Measurements from ENCODE around the gene TLDC2.
"Not testable (repeated sequence)": the region's sequence is repeated elsewhere in the genome, so short reads cannot be mapped to it uniquely, and the experiment has no call there.

TLDC2 gene

GRCh38 chr20:36929691-36930090 is 53.8 kb downstream of the TLDC2 start:
- H3K4me3 ChIP-seq (ENCODE audit: low read depth, low read length) = no peak overlapping the region
- peaks cover 29% of the 10 kb centered on the region for H3K4me1 ChIP-seq (ENCODE audit: control insufficient read depth, insufficient read depth, low read length, unreplicated experiment)
- no peak overlapping the region for H2AFZ ChIP-seq (ENCODE audit: low read length, unreplicated experiment)
- peak overlapping the region; percentile 67; the same call in 1 of the 2 replicates for H3K27ac ChIP-seq (ENCODE audit: low read depth, low read length)
- H3K27me3 ChIP-seq (ENCODE audit: insufficient read depth, low read length) = no peaks in the 10 kb centered on the region
- peaks cover 26% of the 10 kb centered on the region for H3K36me3 ChIP-seq (ENCODE audit: insufficient read depth, low read length)
- H3K79me2 ChIP-seq (ENCODE audit: control insufficient read depth, insufficient read depth, low read length, unreplicated experiment) = peaks cover 13% of the 10 kb centered on the region

GRCh38 chr20:36932067-36932466 is 56.1 kb downstream of the TLDC2 start:
- not testable (repeated sequence) for H3K27me3 ChIP-seq (ENCODE audit: insufficient read depth, low read length); H3K4me3 ChIP-seq (ENCODE audit: low read depth, low read length); H3K27ac ChIP-seq (ENCODE audit: low read depth, low read length); H2AFZ ChIP-seq (ENCODE audit: low read length, unreplicated experiment)
- Histone ChIP-seq H3K36me3 (ENCODE audit: insufficient read depth, low read length) (peaks cover 28% of the 10 kb centered on the region), H3K4me1 (ENCODE audit: control insufficient read depth, insufficient read depth, low read length, unreplicated experiment) (peaks cover 30% of the 10 kb centered on the region), H3K79me2 (ENCODE audit: control insufficient read depth, insufficient read depth, low read length, unreplicated experiment) (peaks cover 23% of the 10 kb centered on the region)

GRCh38 chr20:36932476-36933426 is 56.8 kb downstream of the TLDC2 start:
- no peak overlapping the region for H2AFZ ChIP-seq (ENCODE audit: low read length, unreplicated experiment)
- H3K27me3 ChIP-seq (ENCODE audit: insufficient read depth, low read length) = no peaks in the 10 kb centered on the region
- peaks cover 24% of the 10 kb centered on the region for H3K36me3 ChIP-seq (ENCODE audit: insufficient read depth, low read length)
- H3K27ac ChIP-seq (ENCODE audit: low read depth, low read length) = 0 out of 2 replicates have a peak overlapping the region, but pooled peaks have one; percentile 2
- peaks cover 36% of the 10 kb centered on the region for H3K4me1 ChIP-seq (ENCODE audit: control insufficient read depth, insufficient read depth, low read length, unreplicated experiment)
- H3K79me2 ChIP-seq (ENCODE audit: control insufficient read depth, insufficient read depth, low read length, unreplicated experiment) = peaks cover 27% of the 10 kb centered on the region
- no peak overlapping the region for H3K4me3 ChIP-seq (ENCODE audit: low read depth, low read length)

GRCh38 chr20:36933571-36933970 is 57.6 kb downstream of the TLDC2 start:
- H3K36me3 ChIP-seq (ENCODE audit: insufficient read depth, low read length) = peaks cover 22% of the 10 kb centered on the region
- H3K4me3 ChIP-seq (ENCODE audit: low read depth, low read length); H3K27ac ChIP-seq (ENCODE audit: low read depth, low read length); H3K27me3 ChIP-seq (ENCODE audit: insufficient read depth, low read length); H2AFZ ChIP-seq (ENCODE audit: low read length, unreplicated experiment): not testable (repeated sequence)
- H3K79me2 ChIP-seq (ENCODE audit: control insufficient read depth, insufficient read depth, low read length, unreplicated experiment) = peaks cover 27% of the 10 kb centered on the region
- peaks cover 36% of the 10 kb centered on the region for H3K4me1 ChIP-seq (ENCODE audit: control insufficient read depth, insufficient read depth, low read length, unreplicated experiment)

- Histone ChIP-seq H3K79me2 (ENCODE audit: control insufficient read depth, insufficient read depth, low read length, unreplicated experiment) (peaks cover 28% of the 10 kb centered on the region), H2AFZ (ENCODE audit: low read length, unreplicated experiment) (no peak overlapping the region), H3K4me1 (ENCODE audit: control insufficient read depth, insufficient read depth, low read length, unreplicated experiment) (peaks cover 28% of the 10 kb centered on the region), H3K27me3 (ENCODE audit: insufficient read depth, low read length) (no peaks in the 10 kb centered on the region), H3K36me3 (ENCODE audit: insufficient read depth, low read length) (peaks cover 22% of the 10 kb centered on the region), H3K27ac (ENCODE audit: low read depth, low read length) (no peak overlapping the region), H3K4me3 (ENCODE audit: low read depth, low read length) (no peak overlapping the region)
Observed at GRCh38 chr20:36936341-36936740, 60.4 kb downstream of the TLDC2 start.

GRCh38 chr20:36936761-36937401 is 60.9 kb downstream of the TLDC2 start:
- Histone ChIP-seq H3K27ac (ENCODE audit: low read depth, low read length) (0 out of 2 replicates have a peak overlapping the region, but pooled peaks have one; percentile 4), H3K4me1 (ENCODE audit: control insufficient read depth, insufficient read depth, low read length, unreplicated experiment) (peaks cover 31% of the 10 kb centered on the region)

GRCh38 chr20:36937402-36937770 is 61.4 kb downstream of the TLDC2 start:
- H3K36me3 ChIP-seq (ENCODE audit: insufficient read depth, low read length) = peaks cover 27% of the 10 kb centered on the region
- peaks cover 33% of the 10 kb centered on the region for H3K4me1 ChIP-seq (ENCODE audit: control insufficient read depth, insufficient read depth, low read length, unreplicated experiment)
- H3K27ac ChIP-seq (ENCODE audit: low read depth, low read length) = 0 out of 2 replicates have a peak overlapping the region, but pooled peaks have one; percentile 4
- peaks cover 34% of the 10 kb centered on the region for H3K79me2 ChIP-seq (ENCODE audit: control insufficient read depth, insufficient read depth, low read length, unreplicated experiment)
- H2AFZ ChIP-seq (ENCODE audit: low read length, unreplicated experiment) = no peak overlapping the region
- no peak overlapping the region for H3K4me3 ChIP-seq (ENCODE audit: low read depth, low read length)
- no peaks in the 10 kb centered on the region for H3K27me3 ChIP-seq (ENCODE audit: insufficient read depth, low read length)

More at GRCh38 chr20:36936761-36937401, 60.9 kb downstream of the TLDC2 start:
- H3K27me3 ChIP-seq (ENCODE audit: insufficient read depth, low read length); H3K4me3 ChIP-seq (ENCODE audit: low read depth, low read length); H2AFZ ChIP-seq (ENCODE audit: low read length, unreplicated experiment): not testable (repeated sequence)
- peaks cover 25% of the 10 kb centered on the region for H3K36me3 ChIP-seq (ENCODE audit: insufficient read depth, low read length)
- H3K79me2 ChIP-seq (ENCODE audit: control insufficient read depth, insufficient read depth, low read length, unreplicated experiment) = peaks cover 31% of the 10 kb centered on the region

- H2AFZ ChIP-seq (ENCODE audit: low read length, unreplicated experiment) = no peak overlapping the region
- no peak overlapping the region for H3K4me3 ChIP-seq (ENCODE audit: low read depth, low read length)
- no peaks in the 10 kb centered on the region for H3K27me3 ChIP-seq (ENCODE audit: insufficient read depth, low read length)
- peaks cover 43% of the 10 kb centered on the region for H3K4me1 ChIP-seq (ENCODE audit: control insufficient read depth, insufficient read depth, low read length, unreplicated experiment)
- H3K36me3 ChIP-seq (ENCODE audit: insufficient read depth, low read length) = peaks cover 40% of the 10 kb centered on the region
- H3K79me2 ChIP-seq (ENCODE audit: control insufficient read depth, insufficient read depth, low read length, unreplicated experiment) = peaks cover 50% of the 10 kb centered on the region
- H3K27ac ChIP-seq (ENCODE audit: low read depth, low read length) = peak overlapping the region; percentile 47
Observed at GRCh38 chr20:36941401-36941835, 65.5 kb downstream of the TLDC2 start.

Measured in ACC112 (cell line).